ENCODE results near the gene RNU1-1.
A peak's percentile ranks its signal among the peaks of the same experiment; 100 is the strongest.
"Not testable (repeated sequence)": the region's sequence is repeated elsewhere in the genome, so short reads cannot be mapped to it uniquely, and the experiment has no call there.

The RNU1-1 gene

GRCh38 chr1:16492937-16493336 lies 21.1 kb downstream of the RNU1-1 start:
- not testable (repeated sequence) for H2BK15ac ChIP-seq (ENCODE audit: low read depth, poor library complexity, severe bottlenecking); H3K9me3 ChIP-seq (ENCODE audit: control insufficient read depth, low read length); DNase-seq; H2BK12ac ChIP-seq (ENCODE audit: low read length in 2 of 2); H3K4me2 ChIP-seq (ENCODE audit: low read length, poor library complexity, severe bottlenecking); H3K9ac ChIP-seq (ENCODE audit: low read length); H3K23ac ChIP-seq (ENCODE audit: low read length in 2 of 2); H2BK120ac ChIP-seq (ENCODE audit: low read depth, low read length); H2BK5ac ChIP-seq (ENCODE audit: low read depth, low read length, poor library complexity, severe bottlenecking); H3K27me3 ChIP-seq (ENCODE audit: control insufficient read depth in 1 of 2, insufficient read depth in 1 of 2, low read length in 2 of 2); H2AFZ ChIP-seq (ENCODE audit: low read depth, low read length); H3K27ac ChIP-seq (ENCODE audit: low read length, poor library complexity, severe bottlenecking); H3K4ac ChIP-seq (ENCODE audit: low read depth in 1 of 2, low read length in 2 of 2); H3K18ac ChIP-seq (ENCODE audit: low read depth in 1 of 2, low read length in 2 of 2); H4K91ac ChIP-seq (ENCODE audit: low read length); H2AK5ac ChIP-seq (ENCODE audit: low read length, severe bottlenecking); H3K14ac ChIP-seq (ENCODE audit: low read length in 2 of 2); H3K4me1 ChIP-seq (ENCODE audit: control insufficient read depth, insufficient read depth, low read depth, low read length); H4K8ac ChIP-seq (ENCODE audit: low read length); H3K4me3 ChIP-seq (ENCODE audit: insufficient read depth in 1 of 2, low read depth in 1 of 2, low read length in 2 of 2)
- Histone ChIP-seq H3K79me1 (replicated peaks; ENCODE audit: low read length, poor library complexity, severe bottlenecking) (peaks cover 23% of the 10 kb centered on the region), H3K36me3 (ENCODE audit: control insufficient read depth in 1 of 2, insufficient read depth in 2 of 2, low read depth in 1 of 2, low read length in 2 of 2) (peaks cover 7 to 35% of the 10 kb centered on the region in 2 experiments)
- WGBS = 93% methylated on average over 5 of the region's 7 CpGs

GRCh38 chr1:16491056-16491675 lies 22.9 kb downstream of the RNU1-1 start:
- H2BK15ac ChIP-seq (ENCODE audit: low read depth, poor library complexity, severe bottlenecking) = no peak overlapping the region
- no peak overlapping the region for H2BK5ac ChIP-seq (ENCODE audit: low read depth, low read length, poor library complexity, severe bottlenecking)
- no peak overlapping the region for H2BK12ac ChIP-seq (ENCODE audit: low read length in 2 of 2)
- H2AK5ac ChIP-seq (ENCODE audit: low read length, severe bottlenecking) = no peak overlapping the region
- peaks cover 12 to 43% of the 10 kb centered on the region in 2 experiments for H3K36me3 ChIP-seq (ENCODE audit: control insufficient read depth in 1 of 2, insufficient read depth in 2 of 2, low read depth in 1 of 2, low read length in 2 of 2)
- no peak overlapping the region for H3K18ac ChIP-seq (ENCODE audit: low read depth in 1 of 2, low read length in 2 of 2)
- no peak overlapping the region for H3K14ac ChIP-seq (ENCODE audit: low read length in 2 of 2)
- H4K8ac ChIP-seq (ENCODE audit: low read length) = no peak overlapping the region
- H2AFZ ChIP-seq (ENCODE audit: low read depth, low read length) = no peak overlapping the region
- no peak overlapping the region for H3K23ac ChIP-seq (ENCODE audit: low read length in 2 of 2)
- peaks cover 4% of the 10 kb centered on the region for H3K4me1 ChIP-seq (ENCODE audit: control insufficient read depth, insufficient read depth, low read depth, low read length)
- H3K79me1 ChIP-seq (replicated peaks; ENCODE audit: low read length, poor library complexity, severe bottlenecking) = peaks cover 22% of the 10 kb centered on the region
- whole genome bisulfite sequencing = 81% methylated on average over 9 of the region's 9 CpGs
- no peak overlapping the region for H2BK120ac ChIP-seq (ENCODE audit: low read depth, low read length)
- no peak overlapping the region for H3K4me2 ChIP-seq (ENCODE audit: low read length, poor library complexity, severe bottlenecking)
- H3K4me3 ChIP-seq (ENCODE audit: insufficient read depth in 1 of 2, low read depth in 1 of 2, low read length in 2 of 2) = no peak overlapping the region
- H3K9me3 ChIP-seq (ENCODE audit: control insufficient read depth, low read length) = no peaks in the 10 kb centered on the region
- no peak overlapping the region for H3K27ac ChIP-seq (ENCODE audit: low read length, poor library complexity, severe bottlenecking)
- DNase-seq = no peak
- no peak overlapping the region for H3K4ac ChIP-seq (ENCODE audit: low read depth in 1 of 2, low read length in 2 of 2)
- H3K9ac ChIP-seq (ENCODE audit: low read length) = no peak overlapping the region
- no peaks in the 10 kb centered on the region for H3K27me3 ChIP-seq (ENCODE audit: control insufficient read depth in 1 of 2, insufficient read depth in 1 of 2, low read length in 2 of 2)
- peak overlapping the region; percentile 29 for H4K91ac ChIP-seq (ENCODE audit: low read length)

GRCh38 chr1:16489195-16489880 lies 24.7 kb downstream of the RNU1-1 start:
- H3K18ac ChIP-seq (ENCODE audit: low read depth in 1 of 2, low read length in 2 of 2); H3K23ac ChIP-seq (ENCODE audit: low read length in 2 of 2); H3K14ac ChIP-seq (ENCODE audit: low read length in 2 of 2); H3K4me2 ChIP-seq (ENCODE audit: low read length, poor library complexity, severe bottlenecking); H3K9ac ChIP-seq (ENCODE audit: low read length); H3K4ac ChIP-seq (ENCODE audit: low read depth in 1 of 2, low read length in 2 of 2); H3K4me1 ChIP-seq (ENCODE audit: control insufficient read depth, insufficient read depth, low read depth, low read length); H3K4me3 ChIP-seq (ENCODE audit: insufficient read depth in 1 of 2, low read depth in 1 of 2, low read length in 2 of 2); H2BK120ac ChIP-seq (ENCODE audit: low read depth, low read length); H3K27me3 ChIP-seq (ENCODE audit: control insufficient read depth in 1 of 2, insufficient read depth in 1 of 2, low read length in 2 of 2); H2AFZ ChIP-seq (ENCODE audit: low read depth, low read length); H2BK15ac ChIP-seq (ENCODE audit: low read depth, poor library complexity, severe bottlenecking); H2AK5ac ChIP-seq (ENCODE audit: low read length, severe bottlenecking); H2BK12ac ChIP-seq (ENCODE audit: low read length in 2 of 2); H3K27ac ChIP-seq (ENCODE audit: low read length, poor library complexity, severe bottlenecking); H3K9me3 ChIP-seq (ENCODE audit: control insufficient read depth, low read length); DNase-seq; H4K8ac ChIP-seq (ENCODE audit: low read length); H4K91ac ChIP-seq (ENCODE audit: low read length); H2BK5ac ChIP-seq (ENCODE audit: low read depth, low read length, poor library complexity, severe bottlenecking): not testable (repeated sequence)
- 99% methylated on average over 8 of the region's 9 CpGs for WGBS
- Histone ChIP-seq H3K36me3 (ENCODE audit: control insufficient read depth in 1 of 2, insufficient read depth in 2 of 2, low read depth in 1 of 2, low read length in 2 of 2) (peaks cover 28 to 60% of the 10 kb centered on the region in 2 experiments), H3K79me1 (replicated peaks; ENCODE audit: low read length, poor library complexity, severe bottlenecking) (peaks cover 25% of the 10 kb centered on the region)

- not testable (repeated sequence) for H3K9ac ChIP-seq (ENCODE audit: low read length); H3K4ac ChIP-seq (ENCODE audit: low read depth in 1 of 2, low read length in 2 of 2)
These were observed 27.1 kb downstream of the RNU1-1 start for GRCh38 chr1:16487011-16487410.

More at GRCh38 chr1:16487011-16487410, 27.1 kb downstream of the RNU1-1 start:
- not testable (repeated sequence) for H3K23ac ChIP-seq (ENCODE audit: low read length in 2 of 2); H4K91ac ChIP-seq (ENCODE audit: low read length); H3K4me1 ChIP-seq (ENCODE audit: control insufficient read depth, insufficient read depth, low read depth, low read length); H3K14ac ChIP-seq (ENCODE audit: low read length in 2 of 2); DNase-seq; H2BK15ac ChIP-seq (ENCODE audit: low read depth, poor library complexity, severe bottlenecking); H3K9me3 ChIP-seq (ENCODE audit: control insufficient read depth, low read length); H3K4me3 ChIP-seq (ENCODE audit: insufficient read depth in 1 of 2, low read depth in 1 of 2, low read length in 2 of 2); H2BK5ac ChIP-seq (ENCODE audit: low read depth, low read length, poor library complexity, severe bottlenecking); H2BK120ac ChIP-seq (ENCODE audit: low read depth, low read length); H4K8ac ChIP-seq (ENCODE audit: low read length); H2BK12ac ChIP-seq (ENCODE audit: low read length in 2 of 2); H3K27ac ChIP-seq (ENCODE audit: low read length, poor library complexity, severe bottlenecking); H3K4me2 ChIP-seq (ENCODE audit: low read length, poor library complexity, severe bottlenecking); H3K27me3 ChIP-seq (ENCODE audit: control insufficient read depth in 1 of 2, insufficient read depth in 1 of 2, low read length in 2 of 2); H2AK5ac ChIP-seq (ENCODE audit: low read length, severe bottlenecking); H2AFZ ChIP-seq (ENCODE audit: low read depth, low read length); H3K18ac ChIP-seq (ENCODE audit: low read depth in 1 of 2, low read length in 2 of 2)
- H3K79me1 ChIP-seq (replicated peaks; ENCODE audit: low read length, poor library complexity, severe bottlenecking) = peaks cover 22% of the 10 kb centered on the region
- H3K36me3 ChIP-seq (ENCODE audit: control insufficient read depth in 1 of 2, insufficient read depth in 2 of 2, low read depth in 1 of 2, low read length in 2 of 2) = peaks cover 35 to 80% of the 10 kb centered on the region in 2 experiments

All from mesenchymal stem cell (in vitro differentiated cells and primary cell).